Peyer's patch (tissue), 4 donors: ENCODE data around the gene WAC.

Experiments used
- POLR2A ChIP-seq, 2 donors: fragments of 450-650 bp; IDR thresholded peaks; one replicate each; pipeline ENCODE4 v1.5.1; 2017; ENCODE audit warnings: antibody characterized with exemption in 2 of 2, mild to moderate bottlenecking in 2 of 2, moderate library complexity in 2 of 2
- TF ChIP-seq, protein P1 (sequence below), 6 experiments: fragments of 450-650 bp in 4 of 6; fragments of 200-600 bp in 2 of 6; sonication (generic) in 1 of 6; IDR thresholded peaks; one replicate each; pipeline ENCODE4 v1.5.1; 2017 to 2019; ENCODE audit warnings: antibody characterized with exemption in 6 of 6, mild to moderate bottlenecking in 3 of 6, moderate library complexity in 1 of 6

DNA sequence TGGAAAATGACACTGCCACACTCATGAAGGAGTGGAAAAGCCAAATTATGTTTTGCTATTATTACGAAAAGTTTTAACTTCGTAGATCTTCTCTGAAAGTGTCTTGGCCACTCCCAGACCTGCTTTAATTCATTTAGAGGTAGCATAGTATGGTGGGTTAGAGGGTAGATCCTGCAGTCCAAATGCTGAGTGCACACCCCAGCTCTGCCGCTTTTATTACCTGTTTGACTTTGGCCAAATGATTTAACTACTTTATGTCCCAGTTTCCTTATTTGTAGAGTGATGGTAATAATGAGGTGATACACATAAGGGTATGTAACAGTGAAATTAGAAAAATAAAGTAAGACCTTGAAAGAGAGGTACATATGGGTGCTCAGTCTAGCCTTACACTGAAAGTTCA is 23.6 kb upstream of the WAC start:
- TF ChIP-seq, protein P1, sequence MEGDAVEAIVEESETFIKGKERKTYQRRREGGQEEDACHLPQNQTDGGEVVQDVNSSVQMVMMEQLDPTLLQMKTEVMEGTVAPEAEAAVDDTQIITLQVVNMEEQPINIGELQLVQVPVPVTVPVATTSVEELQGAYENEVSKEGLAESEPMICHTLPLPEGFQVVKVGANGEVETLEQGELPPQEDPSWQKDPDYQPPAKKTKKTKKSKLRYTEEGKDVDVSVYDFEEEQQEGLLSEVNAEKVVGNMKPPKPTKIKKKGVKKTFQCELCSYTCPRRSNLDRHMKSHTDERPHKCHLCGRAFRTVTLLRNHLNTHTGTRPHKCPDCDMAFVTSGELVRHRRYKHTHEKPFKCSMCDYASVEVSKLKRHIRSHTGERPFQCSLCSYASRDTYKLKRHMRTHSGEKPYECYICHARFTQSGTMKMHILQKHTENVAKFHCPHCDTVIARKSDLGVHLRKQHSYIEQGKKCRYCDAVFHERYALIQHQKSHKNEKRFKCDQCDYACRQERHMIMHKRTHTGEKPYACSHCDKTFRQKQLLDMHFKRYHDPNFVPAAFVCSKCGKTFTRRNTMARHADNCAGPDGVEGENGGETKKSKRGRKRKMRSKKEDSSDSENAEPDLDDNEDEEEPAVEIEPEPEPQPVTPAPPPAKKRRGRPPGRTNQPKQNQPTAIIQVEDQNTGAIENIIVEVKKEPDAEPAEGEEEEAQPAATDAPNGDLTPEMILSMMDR (IDR thresholded peaks at IDR 0.05), result no peak
- TF ChIP-seq POLR2A (IDR thresholded peaks at IDR 0.05), result no peak
